ENCODE results near the gene HDAC4. TPM values are rescaled to one million over a fixed set of nuclear protein-coding genes. Genes with fewer than 3 reads are reported as not detected.

HDAC4 gene
- total and polyA plus RNA-seq, 2 of the 8 experiments (the other 6 are each of a cell fraction or from before 2014, with no cell fraction given), result 15.4 to 31.5 TPM

GRCh38 chr2:239378021-239378917 is 22.6 kb downstream of the HDAC4 start (continued):
- TF ChIP-seq CHD7 (IDR thresholded peaks at IDR 0.05; ENCODE audit: insufficient replicate concordance, low read length) (no peak), RXRA (IDR thresholded peaks at IDR 0.05; ENCODE audit: insufficient read depth, low read depth, low read length) (no peak)

Measured in H1 (cell line).